HepG2 (cell line): ENCODE measurements around the gene NDOR1. TPM values are rescaled to one million over a fixed set of nuclear protein-coding genes. Genes with fewer than 3 reads are reported as not detected.

Source experiments
- AGO1 ChIP-seq: fragments of 200-400 bp; formaldehyde crosslinking; IDR thresholded peaks from 2 replicates; pipeline ENCODE4 v1.6.1; 2017; ENCODE audit warnings: mild to moderate bottlenecking, low read depth, low read length, moderate library complexity; ENCODE audit not compliant: poor library complexity, severe bottlenecking
- ARNT2 ChIP-seq: sonication (generic); formaldehyde crosslinking; IDR thresholded peaks from 2 replicates; pipeline ENCODE4 v1.8.0; 2022; ENCODE audit warnings: mild to moderate bottlenecking, low read depth, missing genetic modification reagents, moderate library complexity
- CENPX ChIP-seq: sonication (generic); formaldehyde crosslinking; IDR thresholded peaks from 2 replicates; pipeline ENCODE4 v1.9.0; 2021; ENCODE audit warnings: mild to moderate bottlenecking, missing genetic modification reagents, moderate library complexity
- DMAP1 ChIP-seq: IDR thresholded peaks from 2 replicates; pipeline ENCODE4 v1.6.1; 2016
- GATAD2A ChIP-seq: IDR thresholded peaks from 2 replicates; pipeline ENCODE4 v1.6.1; 2016
- HNF4A ChIP-seq: sonication (generic); formaldehyde crosslinking; IDR thresholded peaks from 2 replicates; pipeline ENCODE4 v1.4.0; 2020; ENCODE audit warnings: missing genetic modification reagents
- IRF2 ChIP-seq: IDR thresholded peaks from 2 replicates; pipeline ENCODE4 v1.6.1; 2018; ENCODE audit warnings: missing genetic modification reagents, missing compliant biosample characterization
- KLF6 ChIP-seq: IDR thresholded peaks from 2 replicates; pipeline ENCODE4 v1.8.0; 2016; ENCODE audit warnings: missing biosample characterization, missing genetic modification reagents
- MEIS2 ChIP-seq: sonication (generic); formaldehyde crosslinking; IDR thresholded peaks from 2 replicates; pipeline ENCODE4 v1.9.0; 2021; ENCODE audit warnings: mild to moderate bottlenecking, missing genetic modification reagents
- NFE2L2 ChIP-seq: fragments of 150-350 bp; IDR thresholded peaks from 2 replicates; pipeline ENCODE4 v1.6.1; 2014; ENCODE audit warnings: low read length
- RFXAP ChIP-seq: sonication (generic); formaldehyde crosslinking; IDR thresholded peaks from 2 replicates; pipeline ENCODE4 v1.4.0; 2020; ENCODE audit warnings: missing genetic modification reagents, borderline replicate concordance
- RXRB ChIP-seq: IDR thresholded peaks from 2 replicates; pipeline ENCODE4 v1.6.1; 2016; ENCODE audit warnings: borderline replicate concordance, missing genetic modification reagents, missing compliant biosample characterization
- SATB2 ChIP-seq: sonication (generic); formaldehyde crosslinking; IDR thresholded peaks from 2 replicates; pipeline ENCODE4 v1.5.0; 2020; ENCODE audit warnings: missing genetic modification reagents
- SCMH1 ChIP-seq: sonication (generic); formaldehyde crosslinking; IDR thresholded peaks from 2 replicates; pipeline ENCODE4 v1.9.0; 2021; ENCODE audit warnings: missing genetic modification reagents, mild to moderate bottlenecking, borderline replicate concordance
- SOX13 ChIP-seq, 3 experiments: fragments of 450-650 bp in 1 of 3; sonication (generic) in 1 of 3; formaldehyde crosslinking in 1 of 3; IDR thresholded peaks in 2 of 3; conservative IDR thresholded peaks in 1 of 3; 2 replicates each; pipeline versions ENCODE4 v1.5.0 to v1.6.1; 2016 to 2020; ENCODE audit warnings: antibody characterized with exemption in 1 of 3, mild to moderate bottlenecking in 1 of 3, missing compliant biosample characterization in 1 of 3, missing genetic modification reagents in 1 of 3, moderate library complexity in 1 of 3
- ZFP82 ChIP-seq: sonication (generic); formaldehyde crosslinking; IDR thresholded peaks from 2 replicates; pipeline ENCODE4 v1.5.1; 2020; ENCODE audit warnings: mild to moderate bottlenecking, missing genetic modification reagents, borderline replicate concordance
- ZMYM3 ChIP-seq: sonication (generic); formaldehyde crosslinking; IDR thresholded peaks from 2 replicates; pipeline ENCODE4 v1.5.1; 2020; ENCODE audit warnings: mild to moderate bottlenecking, missing genetic modification reagents
- ZNF713 ChIP-seq: sonication (generic); formaldehyde crosslinking; IDR thresholded peaks from 2 replicates; pipeline ENCODE4 v1.4.0; 2020; ENCODE audit warnings: mild to moderate bottlenecking, missing genetic modification reagents
- polyA plus RNA-seq, 8 experiments: library from polyadenylated mRNA; depleted of rRNA in 3 of 8; stranded (reverse) in 7 of 8; unstranded in 1 of 8; fragments of >200 nt; fragmentation: Illumina TruSeq in 4 of 8; extraction: Trizol in 4 of 8; gene quantifications; 2 replicates each; pipeline versions ENCODE4 v1.2.1 to v1.2.3, GENCODE V29; 2011 to 2016; ENCODE audit warnings: low read depth in 4 of 8, missing spikeins in 1 of 8, mixed read lengths in 1 of 8; ENCODE audit not compliant: insufficient read depth in 1 of 8
- total RNA-seq, 5 experiments: library from RNA; depleted of rRNA; stranded (reverse); fragments of >200 nt; fragmentation: Illumina TruSeq; extraction: Trizol; gene quantifications; 2 replicates each; pipeline ENCODE4 v1.2.3, GENCODE V29; 2016; ENCODE audit warnings: low read depth in 1 of 5
- TF ChIP-seq, protein P1 (sequence below): sonication (generic); formaldehyde crosslinking; IDR thresholded peaks from 2 replicates; pipeline ENCODE4 v1.4.0; 2020; ENCODE audit warnings: mild to moderate bottlenecking, missing genetic modification reagents
- TF ChIP-seq, protein P2 (sequence below): sonication (generic); formaldehyde crosslinking; IDR thresholded peaks from 2 replicates; pipeline ENCODE4 v1.8.0; 2022; ENCODE audit warnings: missing genetic modification reagents, mild to moderate bottlenecking, borderline replicate concordance
- TF ChIP-seq, protein P3 (sequence below): sonication (generic); formaldehyde crosslinking; IDR thresholded peaks from 2 replicates; pipeline ENCODE4 v1.9.0; 2022; ENCODE audit warnings: missing genetic modification reagents, mild to moderate bottlenecking, borderline replicate concordance
- TF ChIP-seq, protein P4 (sequence below): sonication (generic); formaldehyde crosslinking; conservative IDR thresholded peaks from 2 replicates; pipeline ENCODE4 v1.4.0; 2020; ENCODE audit warnings: missing genetic modification reagents
- TF ChIP-seq, protein P5 (sequence below): sonication (generic); formaldehyde crosslinking; IDR thresholded peaks from 2 replicates; pipeline ENCODE4 v1.4.0; 2020; ENCODE audit warnings: missing genetic modification reagents, borderline replicate concordance

NDOR1 gene
- total and polyA plus RNA-seq, 2 of the 13 experiments (the other 11 are each of a cell fraction or from before 2014, with no cell fraction given) = 3.6 to 8.7 TPM

DNA sequence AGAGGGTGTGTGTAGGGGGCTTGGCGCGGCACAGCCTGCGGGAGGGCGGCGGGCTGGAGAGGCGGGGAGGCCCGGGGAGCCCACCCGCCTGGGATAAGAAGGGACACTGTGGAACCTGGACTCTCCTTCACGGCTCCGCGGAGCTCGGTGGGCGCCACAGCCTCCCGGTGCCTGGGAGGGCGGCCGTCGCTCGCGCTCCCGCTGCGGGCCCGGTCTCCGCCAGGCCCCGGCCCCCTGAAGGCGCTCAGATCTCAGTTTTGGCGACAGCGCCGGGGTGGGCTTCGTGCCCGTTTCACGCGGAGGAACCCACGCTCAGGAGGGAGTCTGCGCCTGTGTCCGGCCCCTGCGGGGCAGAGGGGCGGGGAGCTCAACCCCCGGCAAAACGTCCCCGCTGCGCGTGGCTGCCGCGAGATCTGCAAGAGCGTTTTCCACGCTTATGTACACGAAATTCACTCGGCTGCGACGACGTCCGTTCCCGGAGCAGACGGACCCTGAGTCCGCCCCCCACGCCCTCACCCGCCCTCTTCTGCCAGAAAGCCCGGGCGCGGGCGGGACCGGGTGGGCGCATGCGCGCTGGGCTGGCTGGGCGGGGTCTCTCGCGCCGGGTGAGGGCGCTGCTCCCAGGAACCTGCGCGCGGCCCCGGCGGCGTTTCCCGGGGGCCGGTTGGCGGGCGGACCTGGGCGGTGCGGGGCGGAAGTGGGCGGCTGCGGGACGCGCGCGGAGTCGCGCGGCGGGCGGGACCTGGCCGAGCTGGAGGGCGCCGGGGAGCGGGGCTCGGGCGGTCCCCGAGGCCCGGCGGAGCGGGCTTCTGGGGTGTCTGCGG, 49.3 kb downstream of the NDOR1 start, which contains the start of gene NELFB (continued):
- TF ChIP-seq, protein P1, sequence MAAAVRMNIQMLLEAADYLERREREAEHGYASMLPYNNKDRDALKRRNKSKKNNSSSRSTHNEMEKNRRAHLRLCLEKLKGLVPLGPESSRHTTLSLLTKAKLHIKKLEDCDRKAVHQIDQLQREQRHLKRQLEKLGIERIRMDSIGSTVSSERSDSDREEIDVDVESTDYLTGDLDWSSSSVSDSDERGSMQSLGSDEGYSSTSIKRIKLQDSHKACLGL (CRISPR knock-in tag) = peak; percentile 38; the same call in 1 of the 2 replicates
- TF ChIP-seq MEIS2 (CRISPR knock-in tag) (peak; percentile 75; the same call in 1 of the 2 replicates), DMAP1 (CRISPR knock-in tag) (0 out of 2 replicates have a peak, but pooled peaks have one; percentile 13), HNF4A (peak; percentile 35; the same call in 1 of the 2 replicates), RXRB (CRISPR knock-in tag) (peak; percentile 41; the same call in 1 of the 2 replicates), ARNT2 (CRISPR knock-in tag) (peak; percentile 60), ZFP82 (no peak), SCMH1 (CRISPR knock-in tag) (no peak), CENPX (no peak), ZMYM3 (no peak), SATB2 (CRISPR knock-in tag) (0 out of 2 replicates have a peak, but pooled peaks have one; percentile 54), KLF6 (CRISPR knock-in tag) (peak; percentile 33; the same call in 1 of the 2 replicates), NFE2L2 (no peak), SOX13 (IDR thresholded peaks at IDR 0.05) (no peak), SOX13 (CRISPR knock-in tag; conservative IDR thresholded peaks at IDR 0.05 in 1 of 2, IDR thresholded peaks at IDR 0.05 in 1 of 2) (peak in 1 of 2 experiments; percentile 20; a peak in 1 of 4 replicates), GATAD2A (CRISPR knock-in tag) (0 out of 2 replicates have a peak, but pooled peaks have one; percentile 13), IRF2 (CRISPR knock-in tag) (no peak), RFXAP (CRISPR knock-in tag) (peak; percentile 88), ZNF713 (peak; percentile 36; the same call in 1 of the 2 replicates), AGO1 (peak; percentile 24)
- TF ChIP-seq, protein P2, sequence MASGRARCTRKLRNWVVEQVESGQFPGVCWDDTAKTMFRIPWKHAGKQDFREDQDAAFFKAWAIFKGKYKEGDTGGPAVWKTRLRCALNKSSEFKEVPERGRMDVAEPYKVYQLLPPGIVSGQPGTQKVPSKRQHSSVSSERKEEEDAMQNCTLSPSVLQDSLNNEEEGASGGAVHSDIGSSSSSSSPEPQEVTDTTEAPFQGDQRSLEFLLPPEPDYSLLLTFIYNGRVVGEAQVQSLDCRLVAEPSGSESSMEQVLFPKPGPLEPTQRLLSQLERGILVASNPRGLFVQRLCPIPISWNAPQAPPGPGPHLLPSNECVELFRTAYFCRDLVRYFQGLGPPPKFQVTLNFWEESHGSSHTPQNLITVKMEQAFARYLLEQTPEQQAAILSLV (CRISPR knock-in tag) = 0 out of 2 replicates have a peak, but pooled peaks have one; percentile 38
- TF ChIP-seq, protein P3, sequence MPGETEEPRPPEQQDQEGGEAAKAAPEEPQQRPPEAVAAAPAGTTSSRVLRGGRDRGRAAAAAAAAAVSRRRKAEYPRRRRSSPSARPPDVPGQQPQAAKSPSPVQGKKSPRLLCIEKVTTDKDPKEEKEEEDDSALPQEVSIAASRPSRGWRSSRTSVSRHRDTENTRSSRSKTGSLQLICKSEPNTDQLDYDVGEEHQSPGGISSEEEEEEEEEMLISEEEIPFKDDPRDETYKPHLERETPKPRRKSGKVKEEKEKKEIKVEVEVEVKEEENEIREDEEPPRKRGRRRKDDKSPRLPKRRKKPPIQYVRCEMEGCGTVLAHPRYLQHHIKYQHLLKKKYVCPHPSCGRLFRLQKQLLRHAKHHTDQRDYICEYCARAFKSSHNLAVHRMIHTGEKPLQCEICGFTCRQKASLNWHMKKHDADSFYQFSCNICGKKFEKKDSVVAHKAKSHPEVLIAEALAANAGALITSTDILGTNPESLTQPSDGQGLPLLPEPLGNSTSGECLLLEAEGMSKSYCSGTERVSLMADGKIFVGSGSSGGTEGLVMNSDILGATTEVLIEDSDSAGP (CRISPR knock-in tag) = peak; percentile 15
- TF ChIP-seq, protein P4, sequence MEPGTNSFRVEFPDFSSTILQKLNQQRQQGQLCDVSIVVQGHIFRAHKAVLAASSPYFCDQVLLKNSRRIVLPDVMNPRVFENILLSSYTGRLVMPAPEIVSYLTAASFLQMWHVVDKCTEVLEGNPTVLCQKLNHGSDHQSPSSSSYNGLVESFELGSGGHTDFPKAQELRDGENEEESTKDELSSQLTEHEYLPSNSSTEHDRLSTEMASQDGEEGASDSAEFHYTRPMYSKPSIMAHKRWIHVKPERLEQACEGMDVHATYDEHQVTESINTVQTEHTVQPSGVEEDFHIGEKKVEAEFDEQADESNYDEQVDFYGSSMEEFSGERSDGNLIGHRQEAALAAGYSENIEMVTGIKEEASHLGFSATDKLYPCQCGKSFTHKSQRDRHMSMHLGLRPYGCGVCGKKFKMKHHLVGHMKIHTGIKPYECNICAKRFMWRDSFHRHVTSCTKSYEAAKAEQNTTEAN (CRISPR knock-in tag) = 0 out of 2 replicates have a peak, but pooled peaks have one; percentile 36
- TF ChIP-seq, protein P5, sequence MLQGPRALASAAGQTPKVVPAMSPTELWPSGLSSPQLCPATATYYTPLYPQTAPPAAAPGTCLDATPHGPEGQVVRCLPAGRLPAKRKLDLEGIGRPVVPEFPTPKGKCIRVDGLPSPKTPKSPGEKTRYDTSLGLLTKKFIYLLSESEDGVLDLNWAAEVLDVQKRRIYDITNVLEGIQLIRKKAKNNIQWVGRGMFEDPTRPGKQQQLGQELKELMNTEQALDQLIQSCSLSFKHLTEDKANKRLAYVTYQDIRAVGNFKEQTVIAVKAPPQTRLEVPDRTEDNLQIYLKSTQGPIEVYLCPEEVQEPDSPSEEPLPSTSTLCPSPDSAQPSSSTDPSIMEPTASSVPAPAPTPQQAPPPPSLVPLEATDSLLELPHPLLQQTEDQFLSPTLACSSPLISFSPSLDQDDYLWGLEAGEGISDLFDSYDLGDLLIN = 0 out of 2 replicates have a peak, but pooled peaks have one; percentile 23
